GM18951 (cell line): Measurements from ENCODE around the gene ADAMTSL3.

Experiments
- POLR2A ChIP-seq: IDR thresholded peaks from 4 replicates; pipeline ENCODE4 v1.6.1; 2011; ENCODE audit warnings: mild to moderate bottlenecking; ENCODE audit not compliant: insufficient read length, insufficient read depth; ENCODE audit errors: extremely low read depth
- in situ Hi-C: fragments of 300-500 bp; cut with MboI; formaldehyde crosslinking; loops from one replicate; pipeline ENCODE4 v1.12.0; 2022; ENCODE audit warnings: low sequenced_read_pairs, mixed read lengths, inconsistent platforms; ENCODE audit not compliant: unreplicated experiment

ADAMTSL3 gene

DNA sequence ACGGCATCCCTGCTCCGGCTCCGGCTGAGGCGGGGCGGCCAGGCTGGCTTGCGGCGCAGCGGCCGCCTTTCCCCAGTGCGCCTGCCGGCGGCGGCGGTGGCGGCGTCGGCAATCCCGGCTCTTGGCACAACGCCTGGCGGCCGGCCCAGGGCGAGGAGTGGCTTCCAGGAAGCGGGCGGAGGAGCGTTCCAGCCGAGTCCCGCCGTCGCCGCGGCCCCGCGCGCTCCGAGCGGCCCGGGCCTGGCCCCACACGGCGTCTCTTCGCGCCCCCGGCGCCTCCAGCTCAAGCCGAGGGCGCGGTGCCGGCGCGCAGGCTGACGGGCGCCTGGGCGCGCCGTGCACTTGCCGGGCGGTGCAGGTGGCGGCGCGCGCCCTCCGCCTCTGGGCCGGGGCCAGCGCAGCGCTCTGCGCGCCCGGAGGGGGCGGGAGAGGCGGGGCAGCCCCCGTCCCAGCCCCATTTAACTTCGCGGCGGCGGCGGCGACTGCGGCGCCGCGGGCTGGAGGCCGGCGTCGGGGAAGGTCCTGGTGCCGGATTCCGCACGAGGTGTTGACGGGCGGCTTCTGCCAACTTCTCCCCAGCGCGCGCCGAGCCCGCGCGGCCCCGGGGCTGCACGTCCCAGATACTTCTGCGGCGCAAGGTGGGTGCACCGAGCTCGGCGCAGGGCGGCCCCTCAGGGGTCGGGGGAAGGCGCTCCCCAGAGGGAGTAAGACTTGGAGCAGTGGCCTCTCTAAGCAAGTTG lies at the start of gene ADAMTSL3:
Gene ADAMTSL3, plus strand, starts transcription at position 485 of the 740 bp plus-strand sequence. CDS start 1,639 bp downstream, outside the sequence.
- in situ Hi-C loops: no loop called here
- TF ChIP-seq POLR2A: no peak

DNA sequence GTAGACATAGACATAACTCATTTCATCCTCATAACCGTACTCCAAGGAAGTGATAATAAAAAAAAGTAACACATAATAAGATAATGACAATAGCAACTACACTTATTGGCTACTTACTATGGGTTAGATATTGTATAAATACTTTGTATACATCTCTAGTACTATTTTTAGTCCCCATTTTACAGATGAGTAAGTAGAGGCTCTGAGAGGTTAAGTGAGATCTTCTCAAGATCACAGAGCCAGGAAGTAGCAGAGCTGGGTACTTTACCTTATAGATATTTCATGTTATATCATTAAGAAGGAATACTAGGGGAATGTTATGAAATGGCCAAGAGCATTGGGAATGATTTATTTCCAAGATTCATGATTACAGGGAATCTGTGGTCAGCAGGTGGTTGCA lies 49.4 kb upstream of the ADAMTSL3 start:
- in situ Hi-C loops: no loop called here
- TF ChIP-seq POLR2A: no peak

DNA sequence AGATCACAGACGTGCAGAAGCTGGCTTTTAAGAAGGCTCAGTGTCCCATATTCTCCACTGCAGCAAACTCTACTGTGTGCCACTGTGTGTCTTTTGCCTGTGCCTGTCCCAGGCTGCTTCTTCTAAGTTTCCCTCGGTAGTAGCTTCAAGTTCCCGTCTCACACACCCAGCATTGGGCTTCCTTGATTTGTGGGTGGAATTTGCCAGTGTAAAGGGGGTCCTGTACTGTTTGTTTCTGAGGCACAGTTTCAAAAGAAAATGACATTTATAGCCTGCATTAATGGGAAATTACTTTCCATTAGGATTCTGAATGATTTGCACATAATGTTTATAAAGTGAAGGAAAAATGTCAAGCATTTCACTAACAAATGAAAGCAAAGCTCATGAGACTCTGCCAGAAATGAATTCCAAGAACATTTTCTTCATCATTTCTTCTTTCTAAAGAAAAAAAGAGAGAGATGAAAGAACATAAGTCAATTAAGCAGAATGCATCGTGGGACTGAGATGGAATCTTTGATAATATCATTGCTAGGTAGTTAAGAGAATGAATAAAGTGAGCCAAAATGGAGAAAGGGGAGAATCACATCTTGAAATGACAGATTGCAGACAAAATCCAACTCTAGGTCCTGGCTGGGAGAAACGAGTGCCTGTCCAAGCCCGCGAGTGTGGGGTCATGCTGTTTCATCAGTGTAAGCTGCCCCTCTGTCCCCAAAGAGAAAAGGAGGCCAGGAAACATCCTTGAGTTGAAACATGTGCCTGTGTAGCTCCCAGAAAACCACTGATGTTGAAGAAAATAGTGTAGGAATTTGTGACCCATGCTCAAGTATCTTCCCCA lies 48.6 kb upstream of the ADAMTSL3 start:
- in situ Hi-C loops: no loop called here
- no peak for TF ChIP-seq POLR2A

- in situ Hi-C loops: no loop called here
- TF ChIP-seq POLR2A: no peak
Observed at GRCh38 chr15:83610132-83610531, 43.8 kb upstream of the ADAMTSL3 start.

DNA sequence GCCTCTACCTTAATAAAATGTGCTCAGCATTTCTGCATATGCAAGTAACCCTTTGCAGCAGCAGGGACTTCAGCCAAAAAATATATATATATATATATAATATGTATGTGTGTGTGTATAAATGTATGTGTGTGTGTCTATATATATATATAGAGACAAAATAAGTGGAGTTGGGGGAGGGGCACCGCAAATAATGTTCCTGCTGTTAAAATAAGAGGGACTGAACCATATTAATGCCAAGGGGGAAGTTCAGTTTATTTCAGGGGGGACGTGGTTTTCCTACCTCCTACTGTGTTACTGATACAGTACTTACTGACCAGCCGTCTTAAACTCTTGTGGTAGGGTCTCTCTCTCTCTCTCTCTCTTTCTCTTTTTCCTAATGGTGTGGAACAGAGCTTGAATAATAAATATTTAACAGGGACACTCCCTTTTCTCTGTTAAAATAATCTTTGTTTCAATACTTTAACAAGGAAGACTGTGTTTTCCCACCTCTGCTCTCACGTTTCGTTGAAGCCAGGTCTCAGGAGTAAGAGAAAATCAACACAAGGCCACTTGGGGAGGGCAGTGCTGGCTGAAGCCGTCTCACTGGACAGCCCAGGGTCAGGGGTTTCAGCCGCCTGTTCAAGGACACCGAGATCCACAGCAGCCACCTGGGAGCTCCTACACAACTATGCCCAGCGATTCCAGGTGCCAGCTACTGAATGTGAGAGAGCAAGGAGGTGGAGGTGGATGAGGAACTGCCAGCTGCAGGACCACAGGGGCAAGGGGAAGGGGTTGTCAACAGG lies 42.8 kb upstream of the ADAMTSL3 start:
- TF ChIP-seq POLR2A: no peak
- in situ Hi-C loops: no loop called here

DNA sequence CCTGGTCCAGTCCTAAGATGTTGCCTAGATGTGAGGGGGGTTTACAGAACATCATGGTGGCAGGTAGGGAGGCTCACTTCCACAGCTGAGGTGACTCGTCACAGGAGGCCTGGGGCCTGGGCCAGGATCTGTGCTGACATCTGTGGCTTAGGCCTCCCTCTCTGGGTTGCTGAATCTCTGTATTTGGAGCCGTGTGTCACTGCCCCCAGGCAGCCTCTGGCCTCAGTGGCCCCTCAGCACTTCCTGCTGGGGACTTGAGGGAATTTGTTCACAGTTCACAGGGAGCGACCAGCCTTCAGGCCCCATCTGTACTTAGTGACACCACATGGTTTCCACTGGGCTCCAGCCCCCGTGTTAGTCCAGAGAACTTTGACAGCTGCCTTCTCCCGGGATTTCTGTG lies 41.7 kb upstream of the ADAMTSL3 start:
- in situ Hi-C loops: no loop called here
- TF ChIP-seq POLR2A: no peak

DNA sequence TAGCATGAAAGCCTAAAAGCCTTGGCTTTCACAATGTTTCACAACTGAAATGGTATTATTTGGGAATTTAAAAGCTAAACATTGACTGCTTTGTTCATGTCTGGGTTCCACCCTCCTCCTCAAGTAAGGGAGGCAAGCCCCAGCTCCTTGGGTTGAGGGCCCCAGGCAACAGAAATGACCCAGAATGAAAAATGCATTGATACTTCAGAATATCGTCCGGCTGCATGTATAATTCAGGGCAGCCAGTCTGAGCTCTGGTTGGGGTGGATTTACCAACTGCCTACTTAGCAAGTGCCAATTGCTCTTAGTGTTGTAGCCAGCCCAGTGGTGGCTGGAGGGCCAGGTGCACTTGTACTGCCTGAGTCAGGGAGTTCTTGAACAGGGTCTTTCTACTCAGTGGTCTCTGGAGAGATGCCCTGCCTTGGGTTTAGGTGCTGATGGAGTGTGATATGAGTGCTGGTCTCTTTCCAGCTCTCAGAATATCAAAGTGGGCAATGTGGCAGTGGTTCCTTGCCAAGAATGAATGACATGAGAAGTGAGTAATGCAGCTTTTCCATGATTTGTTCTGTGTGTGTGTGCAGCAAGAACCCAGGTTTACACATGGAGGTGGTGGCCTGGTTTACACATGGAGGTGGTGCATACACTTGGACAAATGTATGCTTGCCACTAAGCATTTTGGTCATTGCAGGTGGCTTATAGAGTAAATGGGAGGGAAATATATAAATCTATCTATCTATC lies 40.9 kb upstream of the ADAMTSL3 start:
- in situ Hi-C loops: no loop called here
- TF ChIP-seq POLR2A: no peak

DNA sequence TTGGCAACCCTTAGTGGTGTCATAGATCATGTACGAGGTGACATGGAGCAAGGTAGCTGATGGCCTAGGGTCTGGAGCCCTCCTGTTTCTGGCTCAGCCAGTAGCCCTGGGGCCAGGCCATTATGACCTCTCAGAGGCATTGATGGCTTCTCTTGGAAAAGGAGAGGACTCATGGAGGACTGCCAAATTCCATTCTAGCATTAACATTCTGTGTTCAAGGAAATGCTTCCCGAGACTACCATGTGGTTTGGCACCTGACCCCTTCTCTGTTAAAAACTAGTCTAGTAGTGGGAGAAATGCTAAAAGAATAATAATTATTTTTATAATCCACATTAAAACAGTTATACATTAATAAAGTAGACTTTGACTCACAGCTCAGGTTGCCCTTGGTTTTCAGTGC lies 40.2 kb upstream of the ADAMTSL3 start:
- in situ Hi-C loops: no loop called here
- no peak for TF ChIP-seq POLR2A

DNA sequence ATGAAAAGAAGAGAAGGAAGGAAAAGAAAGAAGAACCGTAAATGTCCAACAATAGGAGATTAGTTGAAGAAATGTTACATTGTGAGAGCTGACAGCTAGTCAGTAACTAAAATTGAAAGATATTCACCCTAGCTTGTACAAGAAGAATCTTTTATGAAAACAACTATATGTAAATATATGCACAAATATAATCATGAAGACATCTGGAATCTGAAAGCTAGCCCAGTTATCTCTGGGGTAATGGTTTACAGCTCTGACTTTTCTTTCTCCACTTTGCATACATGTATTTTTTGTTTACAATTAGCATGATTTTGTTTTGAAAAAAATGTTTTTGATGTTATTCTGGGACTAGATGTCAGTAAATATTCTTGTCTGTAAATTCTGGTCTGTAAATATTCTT lies 37.1 kb upstream of the ADAMTSL3 start:
- TF ChIP-seq POLR2A: no peak
- in situ Hi-C loops: no loop called here

DNA sequence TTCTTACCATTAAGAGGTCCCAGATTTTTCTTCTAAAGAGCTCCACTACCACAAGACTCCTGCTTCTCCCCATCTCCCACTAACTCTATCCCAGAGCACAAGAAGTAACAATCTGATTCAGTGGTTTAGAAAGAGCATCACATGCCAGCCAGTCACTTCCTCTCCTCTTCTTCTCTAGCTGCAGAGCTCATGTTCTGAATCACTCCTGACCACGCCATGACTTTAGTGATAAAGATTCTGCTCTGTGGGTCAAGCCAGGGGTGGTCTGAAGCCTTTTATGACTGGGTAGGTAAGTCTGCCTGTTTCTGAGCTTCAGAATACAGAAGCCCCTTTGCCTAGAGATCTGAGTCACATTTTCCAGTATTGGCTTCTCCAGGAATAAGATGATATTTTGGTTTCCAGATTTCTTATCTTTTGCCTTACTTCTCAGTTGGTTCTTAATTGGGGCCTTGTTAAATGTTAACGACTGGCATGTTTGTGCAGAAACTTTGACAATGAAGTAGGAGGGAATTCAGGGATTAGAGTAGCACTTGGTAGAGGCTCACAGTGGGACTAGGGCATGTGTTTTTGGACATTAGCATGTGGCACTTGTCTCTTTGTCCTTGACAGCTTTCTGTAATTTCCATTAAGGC lies 27.6 kb upstream of the ADAMTSL3 start:
- no peak for TF ChIP-seq POLR2A
- in situ Hi-C loops: no loop called here

DNA sequence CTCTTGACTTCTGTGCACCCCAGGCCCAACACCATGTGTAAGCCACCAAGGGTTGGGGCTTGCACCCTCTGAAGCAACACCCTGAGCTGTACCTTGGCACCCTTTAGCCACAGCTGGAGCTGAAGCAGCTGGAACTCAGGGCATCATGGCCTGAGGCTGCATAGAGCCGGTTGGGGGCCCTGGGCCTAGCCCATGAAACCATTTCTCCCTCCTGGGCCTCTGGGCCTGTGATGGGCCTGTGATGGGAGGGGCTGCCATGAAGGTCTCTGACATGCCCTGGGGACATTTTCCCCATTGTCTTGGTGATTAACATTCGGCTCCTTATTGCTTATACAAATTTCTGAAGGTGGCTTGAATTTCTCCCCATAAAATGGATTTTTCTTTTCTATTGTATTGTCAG lies 22.4 kb upstream of the ADAMTSL3 start:
- no peak for TF ChIP-seq POLR2A
- in situ Hi-C loops: no loop called here

DNA sequence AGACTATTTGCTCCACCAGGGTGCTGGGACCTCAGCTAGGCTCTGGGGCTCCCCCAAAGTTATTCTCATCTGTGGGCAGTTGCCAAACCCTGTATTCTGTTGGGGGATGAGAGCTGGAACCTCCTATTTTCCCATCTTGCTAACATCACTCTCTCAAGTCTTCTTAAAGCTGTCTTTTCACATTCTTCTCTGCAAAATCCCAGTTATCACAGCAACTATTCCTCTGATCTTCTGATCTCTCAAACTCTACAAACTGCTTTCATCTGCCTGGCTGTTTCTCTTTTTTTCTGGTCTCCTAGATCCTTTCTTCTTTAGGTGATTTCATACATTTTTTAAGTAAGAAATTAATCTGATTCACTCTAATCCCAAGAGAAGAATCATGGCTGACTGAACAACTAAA lies 10.7 kb upstream of the ADAMTSL3 start:
- in situ Hi-C loops: no loop called here
- TF ChIP-seq POLR2A: no peak
